ENCODE data around the gene CHRNB2. TPM values are rescaled to one million over a fixed set of nuclear protein-coding genes. Genes with fewer than 3 reads are reported as not detected.

The CHRNB2 gene
- polyA plus RNA-seq, 1 donor from 2014 or later, result 15.5 TPM

GRCh38 chr1:154608397-154609270, 41.1 kb downstream of the CHRNB2 start:
- H3K4me3 ChIP-seq (ENCODE audit: low read length), result peak overlapping the region; percentile 73
- no peaks in the 10 kb centered on the region for H3K9me3 ChIP-seq (ENCODE audit: low read length)
- no peak for TF ChIP-seq TAF1 (IDR thresholded peaks at IDR 0.05; ENCODE audit: low read depth)
- no peak for TF ChIP-seq EZH2 (IDR thresholded peaks at IDR 0.05; ENCODE audit: borderline replicate concordance, insufficient read depth, low read length, poor library complexity, severe bottlenecking)
- TF ChIP-seq REST (IDR thresholded peaks at IDR 0.05; ENCODE audit: borderline replicate concordance), result no peak
- TF ChIP-seq CTCF (IDR thresholded peaks at IDR 0.05; ENCODE audit: poor library complexity, severe bottlenecking), result no peak
- TF ChIP-seq SMC3 (conservative IDR thresholded peaks at IDR 0.05; ENCODE audit: poor library complexity), result no peak
- TF ChIP-seq POLR2AphosphoS5 (IDR thresholded peaks at IDR 0.05), result no peak
- TF ChIP-seq MXI1 (conservative IDR thresholded peaks at IDR 0.05; ENCODE audit: poor library complexity, severe bottlenecking), result no peak
- no peak for TF ChIP-seq EP300 (conservative IDR thresholded peaks at IDR 0.05; ENCODE audit: poor library complexity, severe bottlenecking)
- no peak for TF ChIP-seq RAD21 (conservative IDR thresholded peaks at IDR 0.05)
- peak overlapping the region; percentile 54 for H3K27ac ChIP-seq (ENCODE audit: low read length)
- peaks cover 22% of the 10 kb centered on the region for H3K79me2 ChIP-seq (replicated peaks; ENCODE audit: insufficient read depth, low read length)
- H4K20me1 ChIP-seq (ENCODE audit: insufficient read depth), result no peaks in the 10 kb centered on the region
- no peaks in the 10 kb centered on the region for H3K9me2 ChIP-seq (ENCODE audit: insufficient read depth, low read length)
- H3F3A ChIP-seq (ENCODE audit: insufficient read depth, low read length, poor library complexity, severe bottlenecking), result no peaks in the 10 kb centered on the region
- peak overlapping the region; percentile 79 for H3K9ac ChIP-seq (ENCODE audit: low read length)
- peak overlapping the region; percentile 30 for H3K4me2 ChIP-seq (ENCODE audit: low read length)
- H3K27me3 ChIP-seq (ENCODE audit: insufficient read depth, low read depth, low read length), result no peaks in the 10 kb centered on the region
- peak overlapping the region; percentile 58 for H2AFZ ChIP-seq (ENCODE audit: low read depth, low read length)
- no peaks in the 10 kb centered on the region for H3K36me3 ChIP-seq (ENCODE audit: insufficient read depth, low read length)

GRCh38 chr1:154609398-154610380, 42.1 kb downstream of the CHRNB2 start:
- Histone ChIP-seq H3K27ac (ENCODE audit: low read length) (no peak overlapping the region), H3K9ac (ENCODE audit: low read length) (no peak overlapping the region), H4K20me1 (ENCODE audit: insufficient read depth) (no peaks in the 10 kb centered on the region), H3K27me3 (ENCODE audit: insufficient read depth, low read depth, low read length) (no peaks in the 10 kb centered on the region), H3K79me2 (replicated peaks; ENCODE audit: insufficient read depth, low read length) (peaks cover 17% of the 10 kb centered on the region), H3K9me2 (ENCODE audit: insufficient read depth, low read length) (no peaks in the 10 kb centered on the region), H2AFZ (ENCODE audit: low read depth, low read length) (no peak overlapping the region), H3F3A (ENCODE audit: insufficient read depth, low read length, poor library complexity, severe bottlenecking) (no peaks in the 10 kb centered on the region), H3K9me3 (ENCODE audit: low read length) (no peaks in the 10 kb centered on the region), H3K4me3 (ENCODE audit: low read length) (no peak overlapping the region), H3K36me3 (ENCODE audit: insufficient read depth, low read length) (no peaks in the 10 kb centered on the region), H3K4me2 (ENCODE audit: low read length) (no peak overlapping the region)
- TF ChIP-seq REST (IDR thresholded peaks at IDR 0.05; ENCODE audit: borderline replicate concordance) (no peak), CTCF (IDR thresholded peaks at IDR 0.05; ENCODE audit: poor library complexity, severe bottlenecking) (no peak), SMC3 (conservative IDR thresholded peaks at IDR 0.05; ENCODE audit: poor library complexity) (no peak), TAF1 (IDR thresholded peaks at IDR 0.05; ENCODE audit: low read depth) (no peak), MXI1 (conservative IDR thresholded peaks at IDR 0.05; ENCODE audit: poor library complexity, severe bottlenecking) (no peak), RAD21 (conservative IDR thresholded peaks at IDR 0.05) (no peak), EZH2 (IDR thresholded peaks at IDR 0.05; ENCODE audit: borderline replicate concordance, insufficient read depth, low read length, poor library complexity, severe bottlenecking) (no peak), POLR2AphosphoS5 (IDR thresholded peaks at IDR 0.05) (no peak), EP300 (conservative IDR thresholded peaks at IDR 0.05; ENCODE audit: poor library complexity, severe bottlenecking) (no peak)

Data from neural cell (in vitro differentiated cells).